Activated CD4-positive, alpha-beta T cell treated with anti-CD3 and anti-CD28 coated beads for 48 hours (primary cell): ENCODE data around the gene RUFY2.
"Not testable (repeated sequence)": the region's sequence is repeated elsewhere in the genome, so short reads cannot be mapped to it uniquely, and the experiment has no call there.

Source experiments
- DNase-seq: peaks from one replicate; pipeline ENCODE4 v3.0.0-alpha.2; 2020

Gene RUFY2

GRCh38 chr10:68362590-68362989 lies 44.5 kb downstream of the RUFY2 start:
- no peak for DNase-seq

DNA sequence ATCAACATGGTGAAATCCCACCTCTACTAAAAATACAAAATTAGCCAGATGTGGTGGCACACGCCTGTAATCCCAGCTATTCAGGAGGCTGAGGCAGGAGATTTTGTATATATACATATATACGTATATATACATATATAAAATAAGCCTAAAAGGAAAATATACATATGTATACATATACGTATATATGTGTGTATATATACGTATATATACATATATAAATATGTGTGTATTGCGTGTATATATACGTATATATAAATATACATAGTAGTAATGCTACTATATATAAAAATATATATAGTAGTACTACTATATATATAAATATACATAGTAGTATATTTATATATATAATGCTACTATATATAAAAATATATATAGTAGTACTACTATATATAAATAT lies 47.9 kb downstream of the RUFY2 start:
- DNase-seq: no peak

GRCh38 chr10:68353537-68353936 lies 53.5 kb downstream of the RUFY2 start:
- DNase-seq: no peak

DNA sequence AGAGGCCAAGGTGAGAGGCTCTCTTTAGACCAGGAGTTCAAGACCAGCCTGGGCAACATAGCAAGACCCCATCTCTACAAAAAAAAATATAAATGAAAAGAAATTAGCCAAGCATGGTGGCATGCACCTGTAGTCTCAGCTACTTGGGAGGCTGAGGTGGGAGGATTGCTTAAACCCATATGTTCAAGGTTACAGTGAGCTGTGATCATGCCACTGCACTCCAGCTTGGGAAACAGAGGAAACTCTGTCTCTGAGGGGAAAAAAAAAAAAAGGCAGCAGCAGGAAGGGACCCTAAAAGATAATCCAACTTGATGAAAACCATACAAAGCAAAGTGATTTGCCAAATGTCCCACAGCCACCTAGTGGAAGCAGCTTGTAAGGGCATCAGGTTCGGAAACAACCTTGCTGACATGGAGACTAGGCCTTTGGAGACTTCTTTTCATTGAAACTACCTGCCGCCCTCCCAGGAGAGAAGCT lies 58.8 kb downstream of the RUFY2 start:
- DNase-seq: peak; percentile 49

DNA sequence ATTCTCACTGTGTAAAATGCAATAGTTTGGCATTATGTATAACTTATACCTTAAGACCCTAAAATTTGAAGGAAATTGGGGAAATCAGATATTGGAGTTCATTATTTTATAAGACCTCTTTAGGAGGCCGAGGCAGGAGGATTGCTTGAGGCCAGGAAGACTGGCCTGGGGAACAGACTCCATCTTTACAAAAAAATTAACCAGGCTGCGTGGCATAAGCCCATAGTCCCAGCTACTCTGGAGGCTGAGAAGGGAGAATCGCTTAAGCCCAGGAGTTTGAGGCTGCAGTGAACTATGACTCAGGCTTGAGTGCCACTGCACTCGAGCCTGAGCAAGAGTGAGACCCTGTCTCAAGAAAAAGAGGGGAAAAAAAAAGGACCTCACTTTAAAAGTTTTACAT lies 60.3 kb downstream of the RUFY2 start:
- DNase-seq: no peak

DNA sequence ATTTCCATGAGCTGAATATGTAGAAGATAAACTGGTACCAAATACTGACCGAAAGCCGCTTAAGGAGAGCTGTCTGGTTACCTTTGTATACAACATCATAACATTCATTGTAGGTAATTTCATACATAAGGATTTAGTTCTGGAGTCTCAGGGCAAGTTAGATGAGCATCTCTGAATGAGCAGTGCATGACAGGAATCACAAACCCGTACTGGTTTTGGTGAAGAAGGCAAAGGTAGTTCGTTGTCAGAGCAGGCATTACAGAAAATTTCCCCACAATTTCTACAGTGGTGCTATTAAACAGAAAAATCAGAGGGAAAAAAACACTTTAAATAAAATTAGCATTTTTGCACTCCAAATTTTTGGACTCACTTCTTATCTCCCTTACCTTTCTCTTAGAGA lies 61.5 kb downstream of the RUFY2 start:
- DNase-seq: no peak

GRCh38 chr10:68342909-68343516 lies 64.1 kb downstream of the RUFY2 start:
- DNase-seq: no peak

DNA sequence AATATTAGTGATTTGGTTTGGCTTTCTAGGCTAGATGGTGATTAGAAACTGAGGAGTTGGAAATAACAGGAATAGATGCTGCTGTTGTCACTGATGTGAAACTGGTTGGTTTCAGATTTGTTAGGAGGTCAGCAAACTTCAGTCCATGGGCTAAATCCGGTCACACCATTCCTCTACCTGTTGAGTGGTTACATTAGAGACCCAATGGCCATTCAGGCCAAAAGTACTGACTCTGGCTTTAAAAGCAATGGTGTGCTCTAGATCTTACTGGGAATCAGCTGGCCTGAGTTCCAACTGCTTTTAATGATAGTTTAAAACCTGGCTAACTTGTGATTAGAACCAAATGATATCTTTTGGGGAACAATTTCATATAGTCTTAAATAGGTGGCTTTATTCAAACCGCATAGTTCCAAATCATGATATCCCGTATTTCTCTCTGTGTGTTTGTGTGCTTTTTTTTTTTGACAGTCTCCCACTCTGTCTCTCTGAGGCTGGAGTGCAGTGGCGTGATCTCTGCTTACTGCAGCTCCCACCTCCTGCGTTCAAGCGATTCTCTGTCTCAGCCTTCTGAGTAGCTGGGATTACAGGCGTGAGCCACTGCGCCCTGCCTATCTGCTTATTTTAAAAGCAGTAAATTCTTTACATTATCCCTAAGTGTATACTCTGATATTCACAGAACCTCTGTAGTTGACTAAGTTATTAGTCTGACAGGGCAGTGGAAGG lies 66.6 kb downstream of the RUFY2 start:
- no peak for DNase-seq

GRCh38 chr10:68336754-68337351 lies 70.2 kb downstream of the RUFY2 start:
- DNase-seq: no peak

DNA sequence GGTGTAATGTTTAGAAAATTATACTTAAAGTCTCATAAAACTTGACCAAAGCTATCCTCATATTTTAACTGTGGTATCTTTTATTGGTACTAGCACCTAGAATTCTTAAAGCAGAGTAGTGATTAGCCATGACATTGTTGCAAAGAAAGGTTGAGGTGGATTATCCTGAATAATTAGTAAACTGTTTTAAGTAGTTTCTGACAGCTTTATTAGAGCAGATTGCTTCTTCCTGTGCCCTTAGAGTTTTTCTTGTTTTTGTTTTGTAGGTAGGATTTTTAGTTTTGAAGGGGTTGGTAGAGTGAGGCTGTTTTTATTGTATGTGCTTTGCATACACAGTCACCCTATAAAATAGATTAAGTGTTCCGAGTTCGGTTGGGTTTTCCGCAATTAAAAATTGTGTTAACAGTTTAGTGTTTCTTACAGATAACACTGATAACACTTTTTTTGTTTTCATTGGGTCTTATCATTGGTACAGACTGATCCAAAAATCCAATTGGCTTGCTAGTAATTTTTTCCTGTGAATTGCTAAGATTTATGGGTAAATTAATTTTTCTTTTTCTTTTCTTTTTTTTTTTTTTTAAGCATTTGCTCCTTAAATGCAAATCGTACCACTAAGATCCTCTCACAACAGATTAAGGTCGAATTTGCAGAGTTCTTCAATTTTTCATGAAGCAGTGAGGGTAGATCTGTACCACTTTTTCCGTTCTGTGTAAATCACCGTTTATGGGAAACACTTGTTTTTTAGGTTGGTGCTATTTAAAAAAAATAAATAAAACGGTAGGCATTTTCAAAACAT lies 72.2 kb downstream of the RUFY2 start:
- no peak for DNase-seq

- no peak for DNase-seq
These were observed 73.3 kb downstream of the RUFY2 start for GRCh38 chr10:68333440-68334431.

GRCh38 chr10:68333058-68333395 lies 74.0 kb downstream of the RUFY2 start:
- DNase-seq: no peak

DNA sequence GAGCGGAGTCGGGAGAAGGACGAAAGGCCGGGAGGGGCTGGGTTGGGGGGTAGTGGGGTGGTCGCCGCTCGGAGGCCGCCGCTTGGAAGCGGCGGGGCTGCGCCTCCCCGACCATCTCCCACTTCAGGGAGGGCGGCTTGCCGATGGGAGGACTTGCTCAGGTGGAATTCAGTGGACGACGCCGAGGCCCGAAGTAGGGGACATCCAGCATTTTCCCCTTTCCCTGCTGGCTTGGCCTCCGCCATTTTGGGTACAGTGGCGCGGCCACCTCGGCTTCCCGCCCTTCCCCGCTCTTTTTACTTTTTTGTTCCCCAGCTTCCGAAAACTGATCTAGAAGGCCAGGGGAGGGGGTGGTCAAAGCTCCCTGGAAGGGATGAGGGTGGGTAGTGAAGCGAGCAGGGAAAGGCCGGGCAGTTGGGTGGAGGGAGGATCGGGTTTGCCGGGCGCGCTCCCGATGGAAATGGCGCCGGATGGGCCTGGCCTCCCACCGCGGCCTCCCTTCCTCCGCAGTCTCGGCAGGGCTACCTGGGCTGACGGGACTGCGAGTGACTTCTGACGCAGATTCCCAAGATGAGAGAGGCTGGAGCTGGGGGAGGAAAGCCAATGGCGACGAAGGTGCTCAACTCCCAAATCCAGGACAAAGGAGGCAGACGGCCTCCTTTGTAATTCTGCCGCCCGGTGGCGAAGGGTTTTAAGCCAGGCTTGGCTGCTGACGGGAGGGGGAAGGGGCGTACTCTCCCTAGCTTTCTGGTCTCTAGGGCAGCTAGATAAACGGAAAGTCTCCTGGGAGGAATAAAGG lies 74.6 kb downstream of the RUFY2 start, which contains the start of gene PBLD:
Gene PBLD (minus strand): TSS at position 670 of the 799 bp plus-strand sequence. CDS start 26,084 bp downstream, outside the sequence.
- peak; percentile 72 for DNase-seq

DNA sequence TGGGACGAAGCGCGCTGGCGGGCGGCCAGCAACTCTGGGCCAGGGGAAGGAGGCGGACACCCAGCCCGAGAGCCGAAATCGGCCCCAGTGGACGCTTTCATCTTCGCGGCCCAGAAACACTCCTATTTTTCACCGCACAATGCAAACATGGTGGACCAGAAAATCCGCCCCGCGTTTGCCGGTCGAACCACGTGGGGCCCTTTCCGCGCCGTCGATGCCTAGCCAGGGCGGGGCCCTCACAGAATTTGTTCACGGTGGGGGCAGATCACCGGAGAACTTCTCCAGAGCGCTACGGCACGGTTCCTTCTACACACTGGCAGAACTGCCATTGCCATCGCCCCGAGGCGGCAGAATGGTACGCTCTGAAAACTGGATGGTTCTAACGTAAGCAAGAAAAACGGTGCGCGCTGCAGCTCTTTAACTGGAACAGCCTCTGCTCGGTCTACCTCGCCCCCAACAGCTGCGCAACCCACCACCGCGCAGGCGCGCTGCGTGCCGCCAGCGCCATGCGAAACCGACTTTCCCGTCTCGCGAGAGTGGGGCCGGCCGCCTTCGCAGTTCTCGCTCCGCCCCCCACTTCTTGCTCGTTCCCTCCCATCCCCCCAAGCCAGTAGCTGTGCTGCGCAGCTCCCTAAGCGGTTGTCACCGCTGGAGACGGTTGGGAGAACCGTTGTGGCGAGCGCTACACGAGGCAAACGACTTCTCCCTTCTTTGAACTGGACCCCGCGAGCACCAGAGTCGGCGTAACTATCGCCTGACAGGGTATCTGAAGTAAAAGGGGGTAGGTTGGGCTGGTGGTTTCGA lies 75.4 kb downstream of the RUFY2 start, which contains the start of gene HNRNPH3:
Gene HNRNPH3 (plus strand): TSS at position 610 of the 804 bp plus-strand sequence. CDS start 5,158 bp downstream, outside the sequence.
- DNase-seq: peak; percentile 99

GRCh38 chr10:68330852-68331454 lies 76.1 kb downstream of the RUFY2 start:
- peak; percentile 32 for DNase-seq

GRCh38 chr10:68329506-68329861 lies 77.6 kb downstream of the RUFY2 start:
- no peak for DNase-seq

DNA sequence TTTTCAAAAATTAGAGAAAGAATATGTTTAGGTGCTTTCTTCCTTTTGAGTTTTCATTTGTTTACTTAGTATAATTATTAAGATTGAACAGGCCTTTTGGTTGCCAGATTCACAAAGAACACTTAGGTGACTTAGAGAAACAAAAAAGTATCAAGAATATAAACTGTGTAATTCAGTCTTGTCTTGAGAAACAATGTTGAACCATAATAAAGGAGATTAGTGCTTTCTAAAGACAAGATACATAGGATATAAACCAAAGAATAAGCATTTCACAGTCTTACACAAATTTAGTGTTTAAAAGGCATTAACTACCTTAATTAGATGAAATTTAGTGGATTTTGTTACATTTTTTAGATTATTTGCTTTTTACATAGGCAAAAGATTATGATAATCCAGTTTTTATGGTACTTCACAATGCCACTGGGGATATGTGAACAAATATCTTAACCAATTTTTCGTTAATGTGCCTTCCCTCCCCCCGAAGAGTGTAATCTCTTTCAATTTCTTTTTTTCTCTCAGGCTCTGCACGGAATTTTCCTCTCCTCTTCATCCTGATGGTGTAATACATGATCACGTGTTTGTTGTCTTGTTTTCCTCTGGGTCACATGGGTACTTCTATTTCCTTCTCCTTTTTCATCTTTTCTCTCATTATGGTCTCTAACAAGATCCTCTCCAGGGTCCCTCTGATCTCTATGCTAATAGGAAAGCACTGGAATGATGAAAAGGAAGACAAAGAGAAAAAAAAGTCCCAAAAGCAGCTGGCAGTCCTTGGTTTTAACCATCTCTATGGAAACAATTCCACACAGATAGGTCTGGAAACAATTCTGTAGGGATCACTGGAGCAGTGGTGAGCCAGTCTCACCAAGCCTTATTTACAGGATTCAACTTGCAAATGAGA lies 78.9 kb downstream of the RUFY2 start:
- no peak for DNase-seq

- not testable (repeated sequence) for DNase-seq
These were observed 82.7 kb downstream of the RUFY2 start for GRCh38 chr10:68324396-68324795.
